K562 (cell line): ENCODE data around the gene AIPL1. TPM values are rescaled to one million over a fixed set of nuclear protein-coding genes. Genes with fewer than 3 reads are reported as not detected.
A peak's percentile ranks its signal among the peaks of the same experiment; 100 is the strongest.

ENCODE experiments used
- ATAC-seq: fragments of 200-7000 bp; cut with Tn5 transposase; 3 replicates; pipeline ENCODE4 v1.9.1; 2020; ENCODE audit warnings: moderate library complexity
- BruUV-seq: library from RNA; stranded (reverse); fragments of 400-500 nt; replicated peaks from 2 replicates; lab custom pipeline; 2021; lab: Mats Ljungman, UMichigan
- CTCF ChIA-PET: fragments of 300-600 bp; formaldehyde crosslinking; extraction: SDS; loops from one replicate; lab custom pipeline; 2021; ENCODE audit warnings: low intra/inter-chr PET ratio; lab: Yijun Ruan, JAX
- POLR2A ChIA-PET: fragments of 300-600, 350-650 bp; sonication (Branson Sonifier 250); formaldehyde crosslinking; extraction: SDS; loops from one replicate; lab custom pipeline; 2021; ENCODE audit warnings: antibody characterized with exemption, inconsistent platforms; lab: Yijun Ruan, JAX
- DNase-seq, 4 experiments: peaks; one replicate each; pipeline versions ENCODE4 v3.0.0 to v3.0.0-alpha.2; 2011 to 2018; ENCODE audit warnings: low spot score in 3 of 4, mixed read lengths in 3 of 4; ENCODE audit errors: extremely low read depth in 1 of 4
- FAIRE-seq: peaks from 2 replicates; lab custom pipeline; 2011; peaks lifted over from hg19 to GRCh38; lab: Jason Lieb, UNC
- H2AFZ ChIP-seq: 2 replicates; pipeline ENCODE4 v1.6.0; 2011; ENCODE audit warnings: low read depth, low read length, control low read depth, inconsistent platforms
- H3K27ac ChIP-seq: fragments of 200-600 bp; 3 replicates; pipeline ENCODE4 v1.8.0; 2011; ENCODE audit warnings: low read depth, mild to moderate bottlenecking, control low read depth, inconsistent platforms, low read length, moderate library complexity, mixed read lengths; ENCODE audit errors: extremely low read depth
- H3K27me3 ChIP-seq, 2 experiments: fragments of 300-600 bp in 1 of 2; 2 replicates in 1 of 2; 3 replicates in 1 of 2; pipeline versions ENCODE4 v1.6.0 to v1.8.0; 2011; ENCODE audit warnings: inconsistent platforms in 2 of 2, low read length in 2 of 2, mild to moderate bottlenecking in 1 of 2, mixed read lengths in 1 of 2, moderate library complexity in 1 of 2; ENCODE audit not compliant: control insufficient read depth in 2 of 2, insufficient read depth in 2 of 2
- H3K36me3 ChIP-seq: fragments of 300-600 bp; 3 replicates; pipeline ENCODE4 v1.8.0; 2011; ENCODE audit warnings: mild to moderate bottlenecking, low read length, inconsistent platforms; ENCODE audit not compliant: control insufficient read depth, insufficient read depth
- H3K4me1 ChIP-seq, 2 experiments: fragments of 200-600 bp in 1 of 2; replicated peaks in 1 of 2; 2 replicates in 1 of 2; 3 replicates in 1 of 2; pipeline versions ENCODE4 v1.5.1 to v1.8.0; 2011; ENCODE audit warnings: inconsistent platforms in 2 of 2, low read length in 2 of 2, mild to moderate bottlenecking in 1 of 2, mixed read lengths in 1 of 2, moderate library complexity in 1 of 2; ENCODE audit not compliant: control insufficient read depth in 2 of 2, insufficient read depth in 2 of 2
- H3K4me2 ChIP-seq: 2 replicates; pipeline ENCODE4 v1.6.1; 2011; ENCODE audit warnings: low read length, control low read depth, inconsistent platforms, mixed read lengths; ENCODE audit not compliant: insufficient read depth
- H3K4me3 ChIP-seq: fragments of 200-600 bp; sonication (generic), shearing (Covaris generic); 2 replicates; pipeline ENCODE4 v1.5.1; 2016; ENCODE audit warnings: control low read depth, inconsistent platforms
- H3K79me2 ChIP-seq: fragments of 200-600 bp; 3 replicates; pipeline ENCODE4 v1.8.0; 2011; ENCODE audit warnings: low read length, inconsistent platforms; ENCODE audit not compliant: control insufficient read depth, insufficient read depth
- H3K9ac ChIP-seq, 2 experiments: 2 replicates each; pipeline versions ENCODE4 v1.6.0 to v1.6.1; 2011; ENCODE audit warnings: low read depth in 2 of 2, low read length in 2 of 2, control low read depth in 1 of 2, inconsistent platforms in 1 of 2, mild to moderate bottlenecking in 1 of 2, mixed read lengths in 1 of 2; ENCODE audit not compliant: insufficient read depth in 1 of 2
- H3K9me1 ChIP-seq: one replicate; pipeline ENCODE4 v1.6.0; 2011; ENCODE audit warnings: inconsistent platforms, mild to moderate bottlenecking, low read length, moderate library complexity; ENCODE audit not compliant: control insufficient read depth, insufficient read depth
- H3K9me3 ChIP-seq: replicated peaks from 2 replicates; pipeline ENCODE4 v1.5.1; 2011; ENCODE audit warnings: low read depth, low read length, inconsistent platforms; ENCODE audit not compliant: control insufficient read depth, insufficient read depth
- H4K20me1 ChIP-seq: replicated peaks from 2 replicates; pipeline ENCODE4 v1.6.1; 2011; ENCODE audit warnings: low read length, inconsistent platforms, mixed read lengths; ENCODE audit not compliant: control insufficient read depth, insufficient read depth
- ATF1 ChIP-seq, 2 experiments: fragments of 450-650 bp in 1 of 2; IDR thresholded peaks; 2 replicates each; pipeline ENCODE4 v1.6.1; 2016; ENCODE audit warnings: missing compliant biosample characterization in 1 of 2, missing genetic modification characterization in 1 of 2
- CC2D1A ChIP-seq: fragments of 450-650 bp; IDR thresholded peaks from 2 replicates; pipeline ENCODE4 v1.6.1; 2017; ENCODE audit warnings: mild to moderate bottlenecking
- CXXC5 ChIP-seq: fragments of 250-450 bp; sonication (Bioruptor Pico); IDR thresholded peaks from 2 replicates; pipeline ENCODE4 v1.8.0; 2022; ENCODE audit warnings: inconsistent platforms, mild to moderate bottlenecking, moderate library complexity
- HSF4 ChIP-seq: fragments of 250-450 bp; sonication (Bioruptor Pico); IDR thresholded peaks from 2 replicates; pipeline ENCODE4 v2.1.2; 2022; ENCODE audit warnings: mild to moderate bottlenecking, moderate library complexity, borderline replicate concordance
- KDM1A ChIP-seq, 2 experiments: fragments of 450-650 bp; IDR thresholded peaks; 2 replicates each; pipeline ENCODE4 v1.6.1; 2016; ENCODE audit warnings: mild to moderate bottlenecking in 2 of 2
- LARP7 ChIP-seq: fragments of 450-650 bp; IDR thresholded peaks from 2 replicates; pipeline ENCODE4 v1.6.1; 2016
- LCOR ChIP-seq: sonication (generic); formaldehyde crosslinking; IDR thresholded peaks from 2 replicates; pipeline ENCODE4 v1.8.0; 2022; ENCODE audit warnings: mild to moderate bottlenecking, missing genetic modification reagents
- MEF2D ChIP-seq: conservative IDR thresholded peaks from 2 replicates; pipeline ENCODE4 v1.6.1; 2016; ENCODE audit warnings: low read depth, missing genetic modification characterization, missing compliant biosample characterization
- MEIS2 ChIP-seq: fragments of 450-650 bp; IDR thresholded peaks from 2 replicates; pipeline ENCODE4 v1.6.1; 2014; ENCODE audit warnings: mild to moderate bottlenecking; ENCODE audit not compliant: partially characterized antibody
- NR2C2 ChIP-seq, 2 experiments: fragments of 200-800 bp in 1 of 2; sonication (Bioruptor generic) in 1 of 2; sonication (generic) in 1 of 2; formaldehyde crosslinking in 1 of 2; IDR thresholded peaks; 2 replicates each; pipeline versions ENCODE4 v1.6.1 to v1.8.0; 2016 to 2022; ENCODE audit warnings: mild to moderate bottlenecking in 1 of 2, missing compliant biosample characterization in 1 of 2, missing genetic modification characterization in 1 of 2, missing genetic modification reagents in 1 of 2
- RB1 ChIP-seq: fragments of 450-650 bp; IDR thresholded peaks from 2 replicates; pipeline ENCODE4 v1.6.1; 2017; ENCODE audit warnings: low read depth, mild to moderate bottlenecking
- TARDBP ChIP-seq: fragments of 450-650 bp; IDR thresholded peaks from 2 replicates; pipeline ENCODE4 v1.6.1; 2016
- ZKSCAN1 ChIP-seq: fragments of 150-350 bp; IDR thresholded peaks from 2 replicates; pipeline ENCODE4 v1.6.1; 2016; ENCODE audit warnings: low read depth, low read length
- WGBS: fragments of 100-300 bp; shearing (Covaris generic); methylation state at CpG from one replicate; pipeline ENCODE4 v1.1.6; 2016; ENCODE audit warnings: low coverage, mixed read lengths; ENCODE audit not compliant: insufficient coverage; ENCODE audit errors: missing lambda C conversion rate; 5-methylcytosine and 5-hydroxymethylcytosine counted together
- in situ Hi-C: fragments of 300-500 bp; cut with MboI; formaldehyde crosslinking; loops from 4 replicates; pipeline ENCODE4 v1.15.0; 2018; ENCODE audit warnings: inconsistent platforms, mixed read lengths
- intact Hi-C: fragments of 100-400 bp; cut with micrococcal nuclease; formaldehyde crosslinking; loops from 2 replicates; pipeline ENCODE4 v1.14.2; 2022
- polyA plus RNA-seq, 8 experiments: library from polyadenylated mRNA; depleted of rRNA in 4 of 8; stranded (reverse) in 5 of 8; unstranded in 3 of 8; fragments of >200 nt; fragmentation: Nextera tagmentation in 2 of 8; fragmentation: Illumina TruSeq in 1 of 8; extraction: Ambion mirVana in 2 of 8; extraction: Trizol in 1 of 8; gene quantifications; 2 replicates each; pipeline versions ENCODE4 v1.2.1 to v1.2.3, GENCODE V29; 2011 to 2014; ENCODE audit warnings: inconsistent platforms in 1 of 8, missing spikeins in 1 of 8
- total RNA-seq, 7 experiments: library from RNA; depleted of rRNA in 6 of 7; stranded (reverse); fragments of >200 nt in 6 of 7; fragmentation: Illumina TruSeq in 2 of 7; extraction: Trizol in 2 of 7; gene quantifications; 2 replicates each; pipeline versions ENCODE4 v1.2.1 to v1.2.3, GENCODE V29; 2011 to 2021; ENCODE audit warnings: low replicate concordance in 1 of 7
- TF ChIP-seq, protein P1 (sequence below): fragments of 250-450 bp; sonication (Bioruptor Pico); IDR thresholded peaks from 2 replicates; pipeline ENCODE4 v1.8.0; 2021; ENCODE audit warnings: mild to moderate bottlenecking, moderate library complexity
- TF ChIP-seq, protein P2 (sequence below): fragments of 450-650 bp; formaldehyde crosslinking; IDR thresholded peaks from 2 replicates; pipeline ENCODE4 v1.4.0; 2020; ENCODE audit warnings: mild to moderate bottlenecking, moderate library complexity
- TF ChIP-seq, protein P3 (sequence below), 3 experiments: IDR thresholded peaks in 2 of 3; conservative IDR thresholded peaks in 1 of 3; 2 replicates each; pipeline ENCODE4 v1.5.1; 2011 to 2012; ENCODE audit warnings: low read length in 3 of 3, mild to moderate bottlenecking in 3 of 3, control low read depth in 2 of 3, improper control_type of control experiment in 1 of 3, inconsistent platforms in 1 of 3, low read depth in 1 of 3, mixed read lengths in 1 of 3, moderate library complexity in 1 of 3; ENCODE audit not compliant: insufficient read depth in 2 of 3

Gene AIPL1
- total and polyA plus RNA-seq, 9 of the 15 experiments (the other 6 are each of a cell fraction or from before 2014, with no cell fraction given): not detected

- H3K9me3 ChIP-seq: no peaks in the 10 kb centered on the region
- no peak overlapping the region for H2AFZ ChIP-seq
- POLR2A ChIA-PET: no interaction called here
- no peaks in the 10 kb centered on the region for H3K36me3 ChIP-seq
- no TSS peak for BruUV-seq
- H3K9ac ChIP-seq: no peak overlapping the region
- intact Hi-C loops: loop anchor here (5.0 to 10.0 kb wide), 2 partner anchors 827 to 1175 kb away; no protein-coding TSS in a partner anchor
- H3K4me1 ChIP-seq: no peaks in the 10 kb centered on the region
- no peak overlapping the region for H3K4me2 ChIP-seq
- ATAC-seq (peak; percentile 96), FAIRE-seq (peak; percentile 91), DNase-seq (peak; percentile 83 to 88 (median 86))
- no peak overlapping the region for H3K27ac ChIP-seq
- CTCF ChIA-PET: interaction anchor here (1.1 to 1.4 kb wide), 3 partner anchors 830 to 834 kb away, joined by 3 to 5 read pairs (median 3); no protein-coding TSS in a partner anchor
- no peaks in the 10 kb centered on the region for H3K79me2 ChIP-seq
- peaks cover 2 to 37% of the 10 kb centered on the region in 2 experiments; a peak in 3 of 5 replicates for H3K27me3 ChIP-seq
- no peaks in the 10 kb centered on the region; the same call in 1 of the 2 replicates for H4K20me1 ChIP-seq
- no peaks in the 10 kb centered on the region for H3K9me1 ChIP-seq
- no peak overlapping the region for H3K4me3 ChIP-seq
- WGBS: 21% methylated on average over 6 of the region's 13 CpGs
- in situ Hi-C loops: loop anchor here (25.0 kb wide), 1 partner anchor 710 kb away; no protein-coding TSS in a partner anchor
- TF ChIP-seq LCOR (CRISPR knock-in tag) (0 out of 2 replicates have a peak, but pooled peaks have one; percentile 37), HSF4 (CRISPR knock-in tag) (no peak), KDM1A (IDR thresholded peaks at IDR 0.05) (peak; percentile 26 to 52; a peak in 3 of 4 replicates), CXXC5 (peak; percentile 20; the same call in 1 of the 2 replicates), ZKSCAN1 (no peak), ATF1 (CRISPR knock-in tag; IDR thresholded peaks at IDR 0.05) (no peak), ATF1 (tag; IDR thresholded peaks at IDR 0.05) (peak; percentile 47), MEF2D (tag) (no peak), TARDBP (no peak), MEIS2 (peak; percentile 82), RB1 (peak; percentile 46; the same call in 1 of the 2 replicates), NR2C2 (CRISPR knock-in tag; IDR thresholded peaks at IDR 0.05) (no peak), NR2C2 (tag; IDR thresholded peaks at IDR 0.05) (peak; percentile 83), LARP7 (no peak), CC2D1A (peak; percentile 42; the same call in 1 of the 2 replicates)
- TF ChIP-seq, protein P1, sequence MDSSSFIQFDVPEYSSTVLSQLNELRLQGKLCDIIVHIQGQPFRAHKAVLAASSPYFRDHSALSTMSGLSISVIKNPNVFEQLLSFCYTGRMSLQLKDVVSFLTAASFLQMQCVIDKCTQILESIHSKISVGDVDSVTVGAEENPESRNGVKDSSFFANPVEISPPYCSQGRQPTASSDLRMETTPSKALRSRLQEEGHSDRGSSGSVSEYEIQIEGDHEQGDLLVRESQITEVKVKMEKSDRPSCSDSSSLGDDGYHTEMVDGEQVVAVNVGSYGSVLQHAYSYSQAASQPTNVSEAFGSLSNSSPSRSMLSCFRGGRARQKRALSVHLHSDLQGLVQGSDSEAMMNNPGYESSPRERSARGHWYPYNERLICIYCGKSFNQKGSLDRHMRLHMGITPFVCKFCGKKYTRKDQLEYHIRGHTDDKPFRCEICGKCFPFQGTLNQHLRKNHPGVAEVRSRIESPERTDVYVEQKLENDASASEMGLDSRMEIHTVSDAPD (CRISPR knock-in tag): no peak
- TF ChIP-seq, protein P2, sequence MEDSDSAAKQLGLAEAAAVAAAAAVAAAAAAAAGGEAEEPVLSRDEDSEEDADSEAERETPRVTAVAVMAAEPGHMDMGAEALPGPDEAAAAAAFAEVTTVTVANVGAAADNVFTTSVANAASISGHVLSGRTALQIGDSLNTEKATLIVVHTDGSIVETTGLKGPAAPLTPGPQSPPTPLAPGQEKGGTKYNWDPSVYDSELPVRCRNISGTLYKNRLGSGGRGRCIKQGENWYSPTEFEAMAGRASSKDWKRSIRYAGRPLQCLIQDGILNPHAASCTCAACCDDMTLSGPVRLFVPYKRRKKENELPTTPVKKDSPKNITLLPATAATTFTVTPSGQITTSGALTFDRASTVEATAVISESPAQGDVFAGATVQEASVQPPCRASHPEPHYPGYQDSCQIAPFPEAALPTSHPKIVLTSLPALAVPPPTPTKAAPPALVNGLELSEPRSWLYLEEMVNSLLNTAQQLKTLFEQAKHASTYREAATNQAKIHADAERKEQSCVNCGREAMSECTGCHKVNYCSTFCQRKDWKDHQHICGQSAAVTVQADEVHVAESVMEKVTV (CRISPR knock-in tag): peak; percentile 74
- TF ChIP-seq, protein P3, sequence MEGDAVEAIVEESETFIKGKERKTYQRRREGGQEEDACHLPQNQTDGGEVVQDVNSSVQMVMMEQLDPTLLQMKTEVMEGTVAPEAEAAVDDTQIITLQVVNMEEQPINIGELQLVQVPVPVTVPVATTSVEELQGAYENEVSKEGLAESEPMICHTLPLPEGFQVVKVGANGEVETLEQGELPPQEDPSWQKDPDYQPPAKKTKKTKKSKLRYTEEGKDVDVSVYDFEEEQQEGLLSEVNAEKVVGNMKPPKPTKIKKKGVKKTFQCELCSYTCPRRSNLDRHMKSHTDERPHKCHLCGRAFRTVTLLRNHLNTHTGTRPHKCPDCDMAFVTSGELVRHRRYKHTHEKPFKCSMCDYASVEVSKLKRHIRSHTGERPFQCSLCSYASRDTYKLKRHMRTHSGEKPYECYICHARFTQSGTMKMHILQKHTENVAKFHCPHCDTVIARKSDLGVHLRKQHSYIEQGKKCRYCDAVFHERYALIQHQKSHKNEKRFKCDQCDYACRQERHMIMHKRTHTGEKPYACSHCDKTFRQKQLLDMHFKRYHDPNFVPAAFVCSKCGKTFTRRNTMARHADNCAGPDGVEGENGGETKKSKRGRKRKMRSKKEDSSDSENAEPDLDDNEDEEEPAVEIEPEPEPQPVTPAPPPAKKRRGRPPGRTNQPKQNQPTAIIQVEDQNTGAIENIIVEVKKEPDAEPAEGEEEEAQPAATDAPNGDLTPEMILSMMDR (IDR thresholded peaks at IDR 0.05 in 2 of 3, conservative IDR thresholded peaks at IDR 0.05 in 1 of 3; ENCODE audit: insufficient read depth in 2 of 3, low read depth in 1 of 3, low read length in 3 of 3): peak; percentile 83 to 86 (median 84)
Observed at GRCh38 chr17:6421700-6422604, 13.0 kb downstream of the AIPL1 start.
